OCI-LY7 (cell line): ENCODE data around the gene NEK4.

Source experiments
- EZH2phosphoT487 ChIP-seq: fragments of 200-600 bp; sonication (generic); IDR thresholded peaks from 2 replicates; pipeline ENCODE4 v1.6.1; 2018; ENCODE audit warnings: low read depth, borderline replicate concordance, mild to moderate bottlenecking, mixed run types, antibody characterized with exemption, low read length, moderate library complexity, mixed read lengths
- TF ChIP-seq, protein P1 (sequence below): fragments of 200-600 bp; sonication (generic); conservative IDR thresholded peaks from 2 replicates; pipeline ENCODE4 v1.5.1; 2014; ENCODE audit warnings: mild to moderate bottlenecking, antibody characterized with exemption, low read length, moderate library complexity, mixed read lengths

DNA sequence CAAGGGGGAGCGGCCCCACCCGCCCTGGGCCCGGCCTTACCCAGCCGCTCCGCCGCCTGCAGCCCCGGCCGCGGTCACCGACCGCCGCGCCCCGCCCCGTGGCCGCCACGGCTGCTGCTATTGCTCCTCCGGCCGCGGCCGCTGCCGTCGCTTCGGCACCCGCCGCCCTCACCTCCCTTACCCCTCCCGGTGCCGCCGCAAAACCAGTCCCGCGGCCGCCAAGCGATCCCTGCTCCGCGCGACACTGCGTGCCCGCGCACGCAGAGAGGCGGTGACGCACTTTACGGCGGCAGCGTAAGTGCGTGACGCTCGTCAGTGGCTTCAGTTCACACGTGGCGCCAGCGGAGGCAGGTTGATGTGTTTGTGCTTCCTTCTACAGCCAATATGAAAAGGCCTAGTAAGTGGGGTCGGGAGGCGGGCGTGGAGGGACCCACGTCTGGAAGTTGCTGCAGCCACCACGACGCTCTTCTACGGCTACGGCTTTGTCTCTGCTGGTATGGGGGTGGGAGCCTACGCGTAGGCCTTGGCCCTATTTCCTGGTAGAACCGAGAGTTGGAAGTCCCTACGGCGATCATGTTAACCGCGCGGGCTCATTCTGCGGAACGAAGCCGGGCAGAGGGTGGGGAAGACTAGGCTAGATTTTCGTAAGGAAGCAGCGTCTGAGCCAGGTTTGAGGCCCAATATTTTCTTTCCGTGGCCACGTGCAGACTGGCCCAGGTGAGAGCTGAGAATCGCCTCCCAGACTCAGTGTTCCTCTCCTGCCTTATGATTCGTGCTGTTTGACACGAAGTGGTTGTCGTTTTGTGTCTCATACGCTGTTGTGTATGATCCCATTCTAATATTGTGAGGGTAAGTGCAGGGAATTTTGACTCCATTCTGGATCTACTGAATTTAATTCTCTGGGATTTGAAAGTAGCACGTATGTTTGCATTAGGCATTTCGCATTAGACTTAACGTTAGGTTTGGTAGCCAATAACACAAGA lies 84.7 kb downstream of the NEK4 start, which contains the start of the genes GNL3 and PBRM1:
- TF ChIP-seq, protein P1, sequence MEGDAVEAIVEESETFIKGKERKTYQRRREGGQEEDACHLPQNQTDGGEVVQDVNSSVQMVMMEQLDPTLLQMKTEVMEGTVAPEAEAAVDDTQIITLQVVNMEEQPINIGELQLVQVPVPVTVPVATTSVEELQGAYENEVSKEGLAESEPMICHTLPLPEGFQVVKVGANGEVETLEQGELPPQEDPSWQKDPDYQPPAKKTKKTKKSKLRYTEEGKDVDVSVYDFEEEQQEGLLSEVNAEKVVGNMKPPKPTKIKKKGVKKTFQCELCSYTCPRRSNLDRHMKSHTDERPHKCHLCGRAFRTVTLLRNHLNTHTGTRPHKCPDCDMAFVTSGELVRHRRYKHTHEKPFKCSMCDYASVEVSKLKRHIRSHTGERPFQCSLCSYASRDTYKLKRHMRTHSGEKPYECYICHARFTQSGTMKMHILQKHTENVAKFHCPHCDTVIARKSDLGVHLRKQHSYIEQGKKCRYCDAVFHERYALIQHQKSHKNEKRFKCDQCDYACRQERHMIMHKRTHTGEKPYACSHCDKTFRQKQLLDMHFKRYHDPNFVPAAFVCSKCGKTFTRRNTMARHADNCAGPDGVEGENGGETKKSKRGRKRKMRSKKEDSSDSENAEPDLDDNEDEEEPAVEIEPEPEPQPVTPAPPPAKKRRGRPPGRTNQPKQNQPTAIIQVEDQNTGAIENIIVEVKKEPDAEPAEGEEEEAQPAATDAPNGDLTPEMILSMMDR = no peak
- TF ChIP-seq EZH2phosphoT487 = no peak
